Peyer's patch (tissue), 4 donors: Measurements from ENCODE around the gene CNKSR3.

Source experiments
- POLR2A ChIP-seq, 2 donors: fragments of 450-650 bp; IDR thresholded peaks; one replicate each; pipeline ENCODE4 v1.5.1; 2017; ENCODE audit warnings: antibody characterized with exemption in 2 of 2, mild to moderate bottlenecking in 2 of 2, moderate library complexity in 2 of 2
- TF ChIP-seq, protein P1 (sequence below), 6 experiments: fragments of 450-650 bp in 4 of 6; fragments of 200-600 bp in 2 of 6; sonication (generic) in 1 of 6; IDR thresholded peaks; one replicate each; pipeline ENCODE4 v1.5.1; 2017 to 2019; ENCODE audit warnings: antibody characterized with exemption in 6 of 6, mild to moderate bottlenecking in 3 of 6, moderate library complexity in 1 of 6

DNA sequence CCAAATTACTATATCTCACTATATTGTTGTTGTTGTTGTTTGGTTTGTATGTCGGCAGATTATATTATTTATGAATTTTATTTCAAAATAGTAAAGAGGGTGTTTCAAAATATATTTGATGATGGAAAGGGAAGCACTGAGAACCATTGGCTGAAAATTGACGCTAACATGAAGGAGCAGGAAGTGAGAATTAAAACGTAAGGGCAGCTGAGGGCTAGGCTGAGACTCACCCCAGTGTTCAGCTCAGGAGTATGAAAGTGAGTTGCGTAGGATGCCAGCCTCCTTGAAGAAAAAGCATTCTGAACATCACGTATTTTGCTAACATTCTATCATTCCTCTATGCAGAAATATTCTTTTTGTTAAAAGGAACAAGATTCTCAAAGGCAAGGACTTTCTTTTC, 143.1 kb downstream of the CNKSR3 start:
- TF ChIP-seq, protein P1, sequence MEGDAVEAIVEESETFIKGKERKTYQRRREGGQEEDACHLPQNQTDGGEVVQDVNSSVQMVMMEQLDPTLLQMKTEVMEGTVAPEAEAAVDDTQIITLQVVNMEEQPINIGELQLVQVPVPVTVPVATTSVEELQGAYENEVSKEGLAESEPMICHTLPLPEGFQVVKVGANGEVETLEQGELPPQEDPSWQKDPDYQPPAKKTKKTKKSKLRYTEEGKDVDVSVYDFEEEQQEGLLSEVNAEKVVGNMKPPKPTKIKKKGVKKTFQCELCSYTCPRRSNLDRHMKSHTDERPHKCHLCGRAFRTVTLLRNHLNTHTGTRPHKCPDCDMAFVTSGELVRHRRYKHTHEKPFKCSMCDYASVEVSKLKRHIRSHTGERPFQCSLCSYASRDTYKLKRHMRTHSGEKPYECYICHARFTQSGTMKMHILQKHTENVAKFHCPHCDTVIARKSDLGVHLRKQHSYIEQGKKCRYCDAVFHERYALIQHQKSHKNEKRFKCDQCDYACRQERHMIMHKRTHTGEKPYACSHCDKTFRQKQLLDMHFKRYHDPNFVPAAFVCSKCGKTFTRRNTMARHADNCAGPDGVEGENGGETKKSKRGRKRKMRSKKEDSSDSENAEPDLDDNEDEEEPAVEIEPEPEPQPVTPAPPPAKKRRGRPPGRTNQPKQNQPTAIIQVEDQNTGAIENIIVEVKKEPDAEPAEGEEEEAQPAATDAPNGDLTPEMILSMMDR (IDR thresholded peaks at IDR 0.05): no peak
- TF ChIP-seq POLR2A (IDR thresholded peaks at IDR 0.05): no peak
